COLO668 (cell line): ENCODE data around the gene NME7.
"Not testable (repeated sequence)": the region's sequence is repeated elsewhere in the genome, so short reads cannot be mapped to it uniquely, and the experiment has no call there.

ENCODE experiments used
- DNase-seq: peaks from one replicate; lab custom pipeline; 2025; ENCODE audit not compliant: unreplicated experiment; lab: John Stamatoyannopoulos, UW

The NME7 gene

DNA sequence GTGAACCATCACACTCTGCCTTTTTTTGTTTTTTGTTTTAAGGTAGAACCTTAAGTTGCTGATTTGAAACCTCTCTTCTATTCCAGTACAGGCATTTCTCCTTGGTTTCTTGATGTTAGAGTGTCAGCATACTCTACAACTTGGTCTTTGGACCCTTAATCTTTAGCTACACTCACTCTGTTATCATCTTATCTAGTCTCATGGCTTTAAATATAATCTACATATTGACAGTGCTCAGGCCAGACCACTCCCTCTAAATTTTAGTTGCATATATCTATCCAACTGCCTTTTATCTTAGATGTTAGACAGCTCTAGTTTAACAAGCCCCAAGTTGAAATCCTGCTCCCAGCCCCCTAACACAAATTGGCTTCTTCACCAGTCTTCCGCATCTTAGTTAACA is 22.1 kb downstream of the NME7 start:
- no peak for DNase-seq

DNA sequence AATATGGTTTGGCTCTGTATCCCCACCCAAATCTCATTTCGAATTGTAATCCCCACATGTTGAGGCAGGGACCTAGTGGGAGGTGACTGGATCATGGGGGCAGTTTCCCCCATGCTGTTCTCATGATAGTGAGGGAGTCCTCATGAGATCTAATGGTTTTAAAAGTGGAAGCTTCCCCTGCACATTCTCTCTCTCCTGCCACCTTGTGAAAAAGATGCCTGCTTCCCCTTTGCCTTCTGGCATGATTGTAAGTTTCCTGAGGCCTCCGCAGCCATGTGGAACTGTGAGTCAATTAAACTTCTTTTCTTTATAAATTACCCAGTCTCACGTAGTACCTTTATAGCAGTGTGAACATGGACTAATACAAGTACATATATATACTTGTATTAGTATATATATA is 25.5 kb downstream of the NME7 start:
- not testable (repeated sequence) for DNase-seq

DNA sequence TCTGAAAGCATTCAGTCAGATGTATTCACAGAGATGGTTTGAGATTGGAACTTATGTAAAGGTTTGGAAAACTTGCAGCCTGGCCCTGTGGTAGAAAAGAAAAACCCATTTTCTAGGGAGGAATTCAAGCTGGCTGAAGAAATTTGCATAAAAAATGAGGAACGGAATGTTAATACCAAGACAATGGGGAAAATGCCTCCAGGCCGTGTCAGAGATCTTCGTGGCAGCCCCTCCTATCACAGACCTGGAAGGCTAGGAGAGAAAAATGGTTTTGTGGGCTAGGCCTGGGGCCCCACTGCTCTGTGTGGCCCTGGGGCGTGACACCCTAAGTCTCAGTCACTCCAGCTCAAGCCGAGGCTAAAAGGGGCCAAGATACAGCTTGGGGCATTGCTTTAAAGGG is 26.7 kb downstream of the NME7 start:
- DNase-seq = no peak

DNA sequence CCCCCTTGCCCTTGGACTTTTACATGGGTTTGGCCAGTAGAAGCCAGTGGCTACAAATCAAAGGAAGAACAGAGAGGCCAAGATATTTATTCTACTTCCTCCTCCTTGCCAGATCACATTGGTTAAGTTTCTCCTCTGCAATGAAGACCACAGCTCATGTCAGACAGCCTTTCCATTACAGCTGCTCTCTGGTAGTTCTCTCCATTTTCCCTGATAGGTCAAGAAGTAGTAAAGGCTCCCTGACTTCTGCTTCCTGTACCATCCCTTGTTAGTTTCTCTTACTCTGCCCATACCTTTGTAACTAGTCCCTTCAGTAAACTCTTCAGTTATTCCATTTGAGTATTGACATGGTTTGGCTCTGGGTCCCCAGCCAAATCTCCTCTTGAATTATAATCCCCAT is 27.8 kb downstream of the NME7 start:
- no peak for DNase-seq

DNA sequence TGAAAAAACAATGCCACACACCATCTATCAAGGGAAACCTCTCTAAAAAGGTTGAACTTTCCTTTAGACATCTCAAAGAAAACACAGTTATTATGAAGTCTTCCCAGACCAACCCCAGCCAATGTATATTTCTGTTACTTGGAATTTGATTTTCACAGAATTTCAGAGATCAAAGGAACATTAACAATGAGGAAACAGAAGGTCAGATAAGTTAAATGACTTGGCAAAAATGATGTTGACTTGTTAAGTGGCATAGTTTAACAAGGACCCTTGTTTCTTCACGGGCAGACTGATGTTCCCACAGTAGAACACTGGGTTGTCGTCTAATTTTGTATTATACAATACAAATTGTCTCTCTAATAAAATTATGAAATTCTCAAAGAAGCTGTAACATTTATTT is 29.0 kb downstream of the NME7 start:
- DNase-seq = no peak

DNA sequence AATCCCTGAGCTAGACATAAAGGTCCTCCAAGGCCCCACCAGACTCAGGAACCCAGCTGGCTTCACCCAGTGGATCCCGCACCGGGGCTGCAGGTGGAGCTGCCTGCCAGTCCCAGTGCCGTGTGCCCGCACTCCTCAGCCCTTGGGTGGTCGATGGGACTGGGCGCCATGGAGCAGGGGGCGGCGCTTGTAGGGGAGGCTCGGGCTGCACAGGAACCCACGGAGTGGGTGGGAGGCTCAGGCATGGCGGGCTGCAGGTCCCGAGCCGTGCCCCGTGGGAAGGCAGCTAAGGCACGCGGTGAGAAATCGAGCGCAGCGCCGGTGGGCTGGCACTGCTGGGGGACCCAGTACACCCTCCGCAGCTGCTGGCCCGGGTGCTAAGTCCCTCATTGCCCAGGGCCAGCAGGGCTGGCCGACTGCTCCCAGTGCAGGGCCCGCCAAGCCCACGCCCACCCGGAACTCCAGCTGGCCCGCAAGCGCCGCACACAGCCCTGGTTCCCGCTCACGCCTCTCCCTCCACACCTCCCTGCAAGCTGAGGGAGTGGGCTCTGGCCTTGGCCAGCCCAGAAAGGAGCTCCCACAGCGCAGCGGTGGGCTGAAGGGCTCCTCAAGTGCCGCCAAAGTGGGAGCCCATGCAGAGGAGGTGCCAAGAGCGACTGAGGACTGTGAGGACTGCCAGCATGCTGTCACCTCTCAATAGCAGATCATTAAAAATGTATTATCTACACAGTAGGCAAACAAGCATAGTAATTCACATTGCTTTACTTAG is 30.5 kb downstream of the NME7 start:
- DNase-seq = not testable (repeated sequence)

DNA sequence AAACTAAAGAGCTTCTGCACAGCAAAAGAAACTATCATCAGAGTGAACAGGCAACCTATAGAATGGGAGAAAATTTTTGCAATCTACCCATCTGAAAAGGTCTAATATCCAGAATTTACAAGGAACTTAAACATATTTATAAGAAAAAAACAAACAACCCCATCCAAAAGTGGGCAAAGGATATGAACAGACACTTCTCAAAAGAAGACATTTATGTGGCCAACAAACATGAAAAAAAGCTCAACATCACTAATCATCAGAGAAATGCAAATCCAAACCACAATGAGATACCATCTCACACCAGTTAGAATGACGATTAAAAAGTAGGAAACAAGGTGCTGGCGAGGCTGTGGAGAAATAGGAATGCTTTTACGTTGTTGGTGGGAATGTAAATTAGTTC is 32.9 kb downstream of the NME7 start:
- not testable (repeated sequence) for DNase-seq

DNA sequence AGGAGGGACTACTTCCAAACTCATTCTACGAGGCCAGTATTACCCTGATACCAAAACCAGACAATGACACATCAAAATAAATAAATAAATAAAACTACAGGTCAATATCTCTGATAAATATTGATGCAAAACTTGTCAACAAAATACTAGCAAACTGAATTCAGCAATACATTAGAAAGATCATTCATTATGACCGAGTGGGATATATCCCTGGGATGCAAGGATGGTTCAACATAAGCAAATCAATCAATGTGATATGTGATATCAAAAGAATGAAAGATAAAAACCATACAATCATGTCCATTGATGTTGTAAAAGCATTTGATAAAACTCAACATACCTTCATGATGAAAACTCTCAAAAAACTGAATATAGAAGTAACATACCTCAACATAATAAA is 36.7 kb downstream of the NME7 start:
- DNase-seq = no peak

DNA sequence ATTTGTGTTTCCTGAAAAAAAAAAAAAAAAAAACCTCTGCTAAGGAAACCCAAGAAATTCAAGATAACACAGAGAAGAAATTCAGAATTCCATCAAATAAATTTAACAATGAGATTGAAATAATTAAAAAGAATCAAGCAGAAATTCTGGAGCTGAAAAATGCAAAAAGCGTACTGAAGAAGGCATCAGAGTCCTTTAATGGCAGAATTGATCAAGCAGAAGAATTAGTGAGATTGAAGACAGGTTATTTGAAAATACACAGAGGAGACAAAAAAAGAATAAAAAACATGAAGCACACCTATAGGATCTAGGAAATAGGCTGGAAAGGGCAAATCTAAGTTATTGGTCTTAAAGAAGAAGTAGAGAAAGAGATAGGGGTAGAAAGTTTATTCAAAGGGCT is 38.2 kb downstream of the NME7 start:
- no peak for DNase-seq

DNA sequence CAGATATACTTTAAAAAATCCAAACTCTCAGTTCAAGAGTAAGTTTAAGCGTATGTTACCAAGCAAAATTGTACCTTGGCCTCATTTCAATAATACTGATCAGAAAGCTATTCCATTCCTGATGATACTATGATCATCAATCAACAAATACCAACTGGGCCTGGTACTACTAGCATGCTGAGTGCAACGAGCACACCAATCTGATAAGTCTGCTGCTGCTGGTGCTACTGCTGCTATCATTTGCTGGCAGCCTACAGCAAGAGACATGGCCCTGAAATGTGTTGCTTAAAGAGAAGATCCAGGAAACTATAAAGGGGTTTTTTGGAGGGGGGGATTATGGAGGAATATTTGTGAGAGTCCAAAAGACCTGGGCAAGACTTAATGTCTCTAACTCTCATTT is 39.7 kb downstream of the NME7 start:
- DNase-seq = no peak

DNA sequence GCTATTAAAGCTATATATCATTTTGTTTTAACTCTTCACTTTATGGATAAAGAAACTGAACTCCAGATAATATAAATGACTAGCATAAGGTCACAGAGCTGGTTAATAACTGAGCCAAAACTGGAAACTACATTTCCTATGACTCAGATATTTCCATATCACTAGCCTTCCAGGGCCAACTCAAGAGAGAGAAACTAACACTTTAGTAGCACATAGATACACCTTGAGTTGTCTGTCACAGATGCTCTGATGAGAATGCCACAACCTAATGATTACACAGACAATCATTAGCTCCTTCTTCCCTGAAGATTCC is 40.7 kb downstream of the NME7 start:
- DNase-seq = no peak

DNA sequence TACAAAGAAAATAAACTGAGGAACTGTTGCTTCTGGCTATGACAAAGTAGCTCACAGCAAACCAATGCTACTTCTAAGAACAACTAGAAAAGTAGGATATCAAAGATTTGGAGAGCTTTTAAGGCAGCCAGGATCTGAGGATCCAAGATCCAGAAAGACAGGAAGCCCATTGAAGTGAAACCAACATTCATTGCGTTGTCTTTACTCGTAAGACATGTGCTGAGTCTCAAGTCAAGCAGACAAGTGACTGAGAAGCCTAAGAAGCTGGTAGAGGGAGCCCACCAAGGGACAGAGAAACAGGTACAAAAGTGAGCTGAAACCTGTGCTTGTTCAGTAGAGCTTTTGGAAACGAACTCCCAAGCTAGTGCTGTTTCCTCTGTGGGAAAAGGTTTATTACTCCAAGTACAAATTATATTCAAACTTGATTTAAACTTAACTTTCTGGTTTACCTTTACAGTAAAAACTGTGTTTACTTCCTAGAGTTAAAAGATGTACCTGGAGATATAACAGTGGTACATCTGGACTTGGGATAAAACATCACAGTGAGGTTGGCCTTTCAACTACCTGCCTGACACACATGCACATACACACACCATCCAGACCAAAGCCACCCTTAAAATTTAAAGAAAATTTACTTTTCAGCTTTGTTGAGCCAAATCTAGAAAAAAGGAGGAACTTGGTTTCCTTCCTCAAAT is 41.2 kb downstream of the NME7 start:
- DNase-seq = no peak

DNA sequence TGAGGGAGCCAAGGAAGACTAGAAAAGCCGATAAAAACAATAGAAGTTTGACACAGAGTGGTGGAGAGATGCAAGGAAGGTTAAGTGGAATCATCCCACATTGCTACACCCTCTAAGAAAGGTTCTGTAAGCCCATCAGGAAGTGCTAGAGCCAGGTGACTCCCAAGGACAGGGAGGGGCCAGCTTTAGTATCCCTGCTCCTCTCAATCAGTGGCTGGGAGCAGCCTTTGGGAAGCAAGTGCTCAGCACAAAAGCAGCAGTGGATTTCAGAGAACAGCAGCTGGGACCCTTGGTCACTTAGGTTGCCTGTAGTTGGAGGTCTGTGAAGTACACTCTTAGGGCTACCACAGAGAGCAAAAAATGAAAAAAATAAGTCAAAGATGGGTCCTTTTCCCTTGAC is 42.5 kb downstream of the NME7 start:
- no peak for DNase-seq

DNA sequence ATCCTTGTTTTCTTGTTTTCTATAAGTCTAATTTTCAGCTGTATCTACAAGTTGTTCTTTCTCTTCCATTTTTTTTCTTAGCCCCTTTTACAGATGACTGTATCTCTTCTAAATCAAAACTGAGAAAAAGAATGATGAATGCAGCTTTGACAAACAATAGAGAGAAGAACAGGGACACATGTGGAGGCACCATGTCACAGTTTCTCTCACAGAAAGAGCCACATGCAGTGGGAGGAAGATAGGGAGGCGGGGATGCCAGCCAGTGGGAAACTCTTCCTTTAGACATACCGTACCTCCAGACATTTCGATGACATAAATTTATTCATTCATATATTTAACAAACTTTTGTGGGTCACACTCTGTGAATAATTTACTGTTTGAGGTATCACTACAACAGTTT is 45.5 kb downstream of the NME7 start:
- no peak for DNase-seq

DNA sequence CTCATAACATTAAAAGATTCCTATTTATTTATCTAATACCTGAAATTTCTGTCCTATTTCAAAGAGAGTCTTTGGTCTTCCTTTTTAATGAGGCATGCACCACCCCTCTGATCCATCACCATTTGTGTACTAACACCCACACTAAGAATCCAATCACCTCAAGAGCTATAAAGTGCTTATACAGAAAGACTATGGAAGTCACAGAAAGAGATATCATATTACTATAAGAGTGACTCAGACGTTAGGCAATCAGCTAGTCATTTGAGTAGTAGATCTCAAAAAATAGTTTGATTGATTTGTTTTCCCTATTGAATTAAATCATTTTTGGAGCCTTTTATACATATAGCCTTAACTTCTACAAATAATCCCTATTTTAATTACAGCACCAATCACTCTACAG is 46.1 kb downstream of the NME7 start:
- DNase-seq = no peak

DNA sequence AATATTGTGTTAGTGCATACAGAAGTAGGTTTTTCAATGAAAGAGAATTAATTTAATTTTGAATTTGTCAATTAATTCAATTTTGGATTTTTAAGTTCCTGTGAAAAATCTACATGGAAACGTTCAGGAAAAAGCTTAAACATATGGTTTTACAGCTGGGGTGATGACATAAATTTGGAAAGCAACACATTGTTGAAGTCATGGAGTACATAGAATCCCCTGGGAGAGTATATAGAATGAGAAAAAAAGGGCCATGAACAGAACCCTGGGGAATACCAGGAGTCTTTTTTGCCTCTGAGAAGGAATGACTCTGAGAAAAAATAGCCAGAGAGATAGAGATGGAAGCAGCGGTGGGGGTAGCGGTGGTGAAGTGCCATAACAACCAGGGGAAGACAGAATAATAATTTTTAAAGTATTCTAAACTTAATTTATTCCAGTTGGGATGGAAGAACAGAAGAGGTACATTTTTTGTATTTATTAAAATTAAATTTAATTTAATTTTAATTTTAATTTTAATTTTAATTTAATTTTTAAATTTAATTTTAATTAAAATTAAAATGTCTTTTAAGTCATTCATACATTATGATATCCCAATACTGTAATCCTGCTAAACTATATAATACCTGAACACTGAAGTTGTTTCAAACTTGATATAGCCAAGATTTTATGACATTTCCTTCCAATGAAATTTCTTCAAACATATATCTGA is 48.9 kb downstream of the NME7 start:
- DNase-seq = no peak

DNA sequence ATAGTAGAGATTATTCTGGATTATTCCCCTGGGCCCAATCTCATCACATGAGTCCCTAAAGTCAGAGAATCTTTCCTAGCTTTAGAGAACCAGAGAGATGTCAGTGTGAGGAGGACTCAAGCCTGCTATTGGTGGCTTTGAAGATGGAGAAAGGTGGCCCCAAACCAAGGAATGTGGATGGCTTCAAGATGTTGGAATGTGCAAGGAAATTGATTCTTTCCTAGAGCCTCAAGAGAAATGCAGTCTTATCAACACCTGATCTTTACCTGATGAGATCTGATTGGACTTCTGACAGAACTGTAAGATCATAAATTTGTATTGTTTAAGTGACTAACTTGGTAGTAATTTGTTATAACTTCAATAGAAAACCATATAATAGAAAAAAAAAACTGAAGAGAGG is 51.0 kb downstream of the NME7 start:
- DNase-seq = no peak

DNA sequence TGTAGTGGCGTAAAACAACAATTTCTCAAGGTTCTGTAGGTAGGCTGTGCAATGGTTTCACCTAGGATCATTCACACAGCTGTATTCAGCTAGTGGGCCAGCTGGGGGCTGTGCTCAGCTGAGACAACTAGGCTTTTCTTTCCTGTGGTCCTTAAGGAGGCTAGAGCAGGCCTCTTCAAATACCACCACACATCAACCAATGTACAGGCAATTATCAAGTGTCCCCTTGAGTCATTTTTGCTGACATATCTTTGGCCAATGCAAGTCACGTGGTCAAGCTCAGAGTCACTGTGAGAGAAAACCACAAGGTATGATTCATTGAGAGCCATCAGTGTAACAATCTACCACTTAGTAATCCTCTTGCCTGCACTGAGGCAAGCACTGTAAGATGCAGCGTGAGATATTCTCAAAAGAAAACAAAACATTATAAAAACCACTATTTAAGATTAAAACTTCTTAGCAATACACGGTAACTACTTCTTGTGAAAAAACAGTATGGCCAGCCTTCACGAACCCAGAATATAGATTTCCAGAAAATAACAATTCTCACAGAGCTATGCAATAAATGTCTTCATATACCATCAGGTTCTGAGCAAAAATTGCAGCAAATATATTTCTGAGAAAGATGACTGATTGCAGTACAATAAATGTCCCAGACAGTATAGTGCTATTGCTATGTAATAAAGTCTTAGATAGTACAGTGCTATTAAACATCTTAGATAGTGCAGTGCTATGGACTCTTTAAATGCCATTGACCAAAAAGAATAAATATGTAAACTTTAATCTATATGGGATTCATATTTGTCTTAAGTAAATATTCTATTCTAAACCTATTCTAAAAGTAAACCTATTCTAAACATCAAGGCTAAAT is 55.3 kb downstream of the NME7 start:
- no peak for DNase-seq

DNA sequence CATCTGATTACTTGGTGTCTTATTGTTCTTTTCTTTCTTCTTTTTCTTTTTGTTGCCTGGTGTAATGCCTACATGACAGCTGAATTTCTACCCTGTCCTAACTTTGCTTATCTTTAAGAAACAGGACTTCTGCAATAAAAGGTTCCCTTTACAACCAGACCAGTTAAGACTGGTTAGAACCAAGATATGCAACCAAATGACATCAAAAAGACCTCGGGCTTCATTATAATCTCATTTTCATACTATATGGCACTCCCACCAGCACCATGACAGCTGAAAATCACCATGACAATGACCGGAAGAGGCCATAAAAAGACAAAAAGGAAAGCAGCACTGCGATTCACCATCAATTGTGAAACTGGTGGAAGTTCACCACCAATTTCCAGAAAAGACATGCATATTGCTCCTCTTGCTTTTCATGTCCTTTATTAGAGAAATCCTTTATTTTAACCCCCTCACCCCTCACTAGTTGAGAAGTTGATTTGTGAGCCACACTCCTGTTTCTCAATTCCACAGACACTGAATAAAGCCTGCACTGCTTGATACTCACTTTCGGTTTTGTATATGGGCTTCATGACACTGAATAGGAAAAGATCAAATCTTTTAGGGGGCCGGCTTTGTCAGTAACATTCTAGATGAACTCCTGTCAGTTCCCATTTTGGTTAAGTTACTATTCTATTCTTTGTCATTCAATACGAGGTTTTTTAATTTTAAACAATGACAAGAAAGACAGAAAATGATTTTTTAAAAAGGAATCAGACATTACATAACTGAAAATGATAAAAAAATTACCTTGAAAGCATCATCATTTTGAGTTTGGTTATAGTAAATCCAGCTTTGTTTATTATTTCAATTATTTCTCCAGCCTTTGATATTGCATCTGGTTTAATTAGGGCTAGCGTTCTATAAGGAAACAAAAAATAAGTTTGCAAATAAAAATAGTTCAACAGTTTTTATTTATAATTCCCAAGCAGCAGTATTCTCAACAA is 58.1 kb downstream of the NME7 start:
- DNase-seq = no peak

DNA sequence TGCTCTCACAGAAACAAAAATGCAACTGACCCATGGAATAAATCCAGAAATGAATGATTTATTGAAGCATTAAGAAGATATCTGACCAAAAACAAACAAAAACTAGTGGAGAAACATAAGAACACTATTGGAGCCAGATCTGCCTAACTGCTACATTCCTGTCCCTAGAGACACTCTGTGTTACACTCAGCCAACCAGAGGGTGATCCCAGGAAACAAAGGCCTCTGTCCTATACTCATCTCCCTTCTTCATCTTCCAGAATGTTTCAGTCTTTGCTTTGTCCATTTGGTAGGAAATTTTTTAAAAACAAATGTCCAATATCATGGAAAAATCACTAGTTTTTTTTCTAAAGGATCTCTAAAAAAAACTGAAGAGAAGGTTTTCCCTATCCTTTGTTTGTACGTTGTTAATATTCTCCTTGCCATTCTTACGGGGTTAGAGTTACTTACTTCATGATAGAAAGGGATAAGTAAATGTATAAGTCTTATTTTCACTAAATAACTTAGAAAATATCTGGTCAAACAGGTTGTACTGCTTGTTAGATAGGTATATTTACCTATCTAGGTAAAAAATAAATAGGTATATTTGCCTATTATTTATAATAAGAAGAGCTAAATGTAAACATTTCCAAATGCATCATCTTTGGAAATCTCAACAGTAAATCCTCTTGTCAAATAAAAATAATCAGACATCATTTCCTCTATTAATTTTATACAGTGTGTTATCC is 59.1 kb downstream of the NME7 start:
- no peak for DNase-seq
